Caco-2 (cell line): Measurements from ENCODE around the gene GABRB3. TPM values are rescaled to one million over a fixed set of nuclear protein-coding genes. Genes with fewer than 3 reads are reported as not detected.

Experiments used
- BruUV-seq: library from RNA; stranded (reverse); fragments of 400-500 nt; replicated peaks from 2 replicates; lab custom pipeline; 2021; lab: Mats Ljungman, UMichigan
- CTCF ChIA-PET: fragments of 300-600 bp; sonication (Branson Sonifier 250); formaldehyde crosslinking; loops from one replicate; lab custom pipeline; 2022; ENCODE audit warnings: antibody characterized with exemption; lab: Charles Lee
- POLR2A ChIA-PET: fragments of 300-600 bp; sonication (Branson Sonifier 250); formaldehyde crosslinking; loops from one replicate; lab custom pipeline; 2022; ENCODE audit warnings: antibody characterized with exemption; lab: Charles Lee
- DNase-seq, 2 experiments: peaks; one replicate each; pipeline versions ENCODE4 v3.0.0 to v3.0.0-alpha.2; 2020 to 2022
- H3K27me3 ChIP-seq: replicated peaks from 2 replicates; pipeline ENCODE4 v1.6.0; 2011; ENCODE audit warnings: low read length; ENCODE audit not compliant: control insufficient read depth, insufficient read depth
- H3K36me3 ChIP-seq: 2 replicates; pipeline ENCODE4 v1.5.1; 2011; ENCODE audit warnings: low read length; ENCODE audit not compliant: control insufficient read depth, insufficient read depth
- H3K4me1 ChIP-seq: fragments of 250-450 bp; sonication (Bioruptor Pico); 2 replicates; pipeline ENCODE4 v1.5.1; 2020; ENCODE audit warnings: mild to moderate bottlenecking
- H3K4me3 ChIP-seq: 2 replicates; pipeline ENCODE4 v1.5.1; 2011; ENCODE audit warnings: low read depth, mild to moderate bottlenecking, control low read depth, low read length
- H3K9me3 ChIP-seq: fragments of 250-450 bp; sonication (Bioruptor Pico); 2 replicates; pipeline ENCODE4 v1.5.1; 2020; ENCODE audit warnings: mild to moderate bottlenecking, moderate library complexity
- H3K27ac Mint-ChIP-seq: one replicate; pipeline ENCODE4 v1.8.0; 2022; ENCODE audit warnings: mixed read lengths; ENCODE audit not compliant: unreplicated experiment
- H3K27me3 Mint-ChIP-seq: one replicate; pipeline ENCODE4 v1.8.0; 2022; ENCODE audit warnings: mixed read lengths; ENCODE audit not compliant: insufficient read depth, unreplicated experiment
- H3K36me3 Mint-ChIP-seq: one replicate; pipeline ENCODE4 v1.8.0; 2022; ENCODE audit warnings: mild to moderate bottlenecking, mixed read lengths; ENCODE audit not compliant: insufficient read depth, unreplicated experiment
- H3K4me1 Mint-ChIP-seq: one replicate; pipeline ENCODE4 v1.8.0; 2022; ENCODE audit warnings: low read depth, mixed read lengths; ENCODE audit not compliant: unreplicated experiment
- H3K4me3 Mint-ChIP-seq: one replicate; pipeline ENCODE4 v1.8.0; 2022; ENCODE audit warnings: mild to moderate bottlenecking, moderate library complexity, mixed read lengths; ENCODE audit not compliant: unreplicated experiment
- H3K9me3 Mint-ChIP-seq: one replicate; pipeline ENCODE4 v1.8.0; 2022; ENCODE audit warnings: mixed read lengths; ENCODE audit not compliant: unreplicated experiment
- intact Hi-C: fragments of 100-400 bp; cut with micrococcal nuclease; formaldehyde crosslinking; loops from one replicate; pipeline ENCODE4 v1.10.0; 2022; ENCODE audit not compliant: unreplicated experiment
- total RNA-seq: library from RNA; stranded (reverse); gene quantifications from 2 replicates; pipeline ENCODE4 v1.2.3, GENCODE V29; 2022
- TF ChIP-seq, protein P1 (sequence below), 2 experiments: fragments of 200-600 bp in 1 of 2; IDR thresholded peaks; 1 replicate in 1 of 2; 2 replicates in 1 of 2; pipeline versions ENCODE4 v1.5.1 to v1.8.0; 2011 to 2022; ENCODE audit warnings: antibody characterized with exemption in 1 of 2, control low read depth in 1 of 2, inconsistent platforms in 1 of 2, low read depth in 1 of 2, low read length in 1 of 2, mild to moderate bottlenecking in 1 of 2, moderate library complexity in 1 of 2; ENCODE audit not compliant: insufficient read depth in 1 of 2, severe bottlenecking in 1 of 2, unreplicated experiment in 1 of 2

The GABRB3 gene
- total RNA-seq, 1 experiment from 2014 or later = not detected

DNA sequence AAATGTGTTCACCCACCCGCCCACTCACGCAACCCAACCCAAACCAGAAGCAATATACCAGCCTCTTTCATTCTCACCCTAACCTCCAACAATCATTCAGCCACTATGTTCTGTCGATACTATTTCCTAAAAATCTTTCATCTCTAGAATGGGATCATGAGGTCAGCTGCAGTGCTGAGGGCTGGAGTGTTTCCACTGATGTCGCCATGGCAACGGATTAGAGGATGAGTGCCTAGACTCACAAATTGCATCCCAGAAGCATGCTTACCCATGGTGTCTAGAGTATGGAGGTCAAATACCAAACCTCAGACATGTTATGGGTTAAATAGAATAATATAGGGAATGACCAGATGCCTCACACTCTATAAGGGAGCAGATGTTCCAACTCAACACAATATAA is 138.5 kb downstream of the GABRB3 start:
- peaks cover 7% of the 10 kb centered on the region for H3K4me1 Mint-ChIP-seq
- TF ChIP-seq, protein P1, sequence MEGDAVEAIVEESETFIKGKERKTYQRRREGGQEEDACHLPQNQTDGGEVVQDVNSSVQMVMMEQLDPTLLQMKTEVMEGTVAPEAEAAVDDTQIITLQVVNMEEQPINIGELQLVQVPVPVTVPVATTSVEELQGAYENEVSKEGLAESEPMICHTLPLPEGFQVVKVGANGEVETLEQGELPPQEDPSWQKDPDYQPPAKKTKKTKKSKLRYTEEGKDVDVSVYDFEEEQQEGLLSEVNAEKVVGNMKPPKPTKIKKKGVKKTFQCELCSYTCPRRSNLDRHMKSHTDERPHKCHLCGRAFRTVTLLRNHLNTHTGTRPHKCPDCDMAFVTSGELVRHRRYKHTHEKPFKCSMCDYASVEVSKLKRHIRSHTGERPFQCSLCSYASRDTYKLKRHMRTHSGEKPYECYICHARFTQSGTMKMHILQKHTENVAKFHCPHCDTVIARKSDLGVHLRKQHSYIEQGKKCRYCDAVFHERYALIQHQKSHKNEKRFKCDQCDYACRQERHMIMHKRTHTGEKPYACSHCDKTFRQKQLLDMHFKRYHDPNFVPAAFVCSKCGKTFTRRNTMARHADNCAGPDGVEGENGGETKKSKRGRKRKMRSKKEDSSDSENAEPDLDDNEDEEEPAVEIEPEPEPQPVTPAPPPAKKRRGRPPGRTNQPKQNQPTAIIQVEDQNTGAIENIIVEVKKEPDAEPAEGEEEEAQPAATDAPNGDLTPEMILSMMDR (IDR thresholded peaks at IDR 0.05; ENCODE audit: insufficient read depth in 1 of 2, low read depth in 1 of 2, low read length in 1 of 2, severe bottlenecking in 1 of 2, unreplicated experiment in 1 of 2) = no peak
- BruUV-seq = no TSS peak
- no peaks in the 10 kb centered on the region for H3K36me3 Mint-ChIP-seq
- H3K27me3 Mint-ChIP-seq = peaks cover 2% of the 10 kb centered on the region
- Histone ChIP-seq H3K27me3 (no peaks in the 10 kb centered on the region), H3K4me1 (no peaks in the 10 kb centered on the region), H3K36me3 (no peaks in the 10 kb centered on the region), H3K4me3 (no peak overlapping the region), H3K9me3 (no peaks in the 10 kb centered on the region)
- CTCF ChIA-PET = no interaction called here
- H3K27ac Mint-ChIP-seq = no peak overlapping the region
- peaks cover 18% of the 10 kb centered on the region for H3K9me3 Mint-ChIP-seq
- H3K4me3 Mint-ChIP-seq = no peak overlapping the region
- POLR2A ChIA-PET = no interaction called here
- intact Hi-C loops = no loop called here
- DNase-seq = no peak

DNA sequence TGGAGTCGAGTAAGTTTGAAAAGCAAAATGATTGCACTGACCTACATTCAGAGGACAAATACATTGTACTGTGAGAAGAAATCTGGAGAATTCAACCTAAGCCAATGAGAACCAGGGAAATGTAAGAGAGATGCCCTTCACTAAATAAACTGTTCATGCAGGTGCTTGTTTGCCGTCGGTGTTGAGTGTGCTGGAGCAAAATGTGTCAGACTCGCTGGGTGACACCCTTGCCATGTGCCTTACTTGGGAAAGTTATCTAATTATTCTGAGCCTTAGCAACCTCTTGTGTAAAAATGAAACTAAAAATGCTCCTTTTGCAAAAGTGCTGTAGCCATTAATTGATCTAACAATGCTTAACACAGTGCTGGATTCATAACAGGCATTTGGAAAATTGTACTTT is 140.4 kb downstream of the GABRB3 start:
- peaks cover 7% of the 10 kb centered on the region for H3K4me1 Mint-ChIP-seq

DNA sequence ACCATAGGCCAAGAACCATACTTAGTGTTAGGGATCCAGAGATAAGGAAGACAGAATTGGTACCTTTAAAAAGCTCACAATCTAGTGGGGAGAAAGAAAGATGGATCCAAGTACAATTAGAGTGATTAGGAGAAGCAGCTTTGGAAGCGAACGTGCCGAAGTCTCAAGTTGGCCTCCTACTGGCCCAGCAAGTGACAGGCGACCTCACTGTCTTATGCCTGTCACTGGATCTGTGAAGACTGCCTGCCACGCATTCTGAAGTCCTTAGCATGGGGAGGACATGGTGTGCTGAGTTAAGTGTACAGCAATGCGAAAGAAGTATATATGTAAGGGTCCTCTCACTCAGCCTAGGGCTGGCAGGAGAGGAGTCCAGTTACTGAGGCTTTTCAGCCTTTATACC is 141.0 kb downstream of the GABRB3 start:
- Mint-ChIP-seq H3K4me1 (peaks cover 7% of the 10 kb centered on the region), H3K9me3 (peaks cover 23% of the 10 kb centered on the region), H3K4me3 (no peak overlapping the region), H3K27ac (no peak overlapping the region), H3K27me3 (peaks cover 2% of the 10 kb centered on the region), H3K36me3 (no peaks in the 10 kb centered on the region)
- DNase-seq = no peak
- CTCF ChIA-PET = no interaction called here
- POLR2A ChIA-PET = no interaction called here
- Histone ChIP-seq H3K9me3 (0 out of 2 replicates have a peak, but pooled peaks cover 6% of the 10 kb centered on the region), H3K4me1 (no peaks in the 10 kb centered on the region), H3K4me3 (no peak overlapping the region), H3K27me3 (no peaks in the 10 kb centered on the region), H3K36me3 (no peaks in the 10 kb centered on the region)
- TF ChIP-seq, protein P1 (IDR thresholded peaks at IDR 0.05; ENCODE audit: insufficient read depth in 1 of 2, low read depth in 1 of 2, low read length in 1 of 2, severe bottlenecking in 1 of 2, unreplicated experiment in 1 of 2) = no peak
- intact Hi-C loops = no loop called here
- no TSS peak for BruUV-seq

More for the DNA sequence above, 140.4 kb downstream of the GABRB3 start:
- TF ChIP-seq, protein P1 (IDR thresholded peaks at IDR 0.05; ENCODE audit: insufficient read depth in 1 of 2, low read depth in 1 of 2, low read length in 1 of 2, severe bottlenecking in 1 of 2, unreplicated experiment in 1 of 2) = no peak
- DNase-seq = no peak
- Mint-ChIP-seq H3K9me3 (peaks cover 23% of the 10 kb centered on the region), H3K4me3 (no peak overlapping the region), H3K27me3 (peaks cover 2% of the 10 kb centered on the region), H3K27ac (no peak overlapping the region), H3K36me3 (no peaks in the 10 kb centered on the region)
- POLR2A ChIA-PET = no interaction called here
- H3K4me3 ChIP-seq = no peak overlapping the region
- no peaks in the 10 kb centered on the region for H3K4me1 ChIP-seq
- no peaks in the 10 kb centered on the region for H3K27me3 ChIP-seq
- H3K9me3 ChIP-seq = 0 out of 2 replicates have a peak, but pooled peaks cover 1% of the 10 kb centered on the region
- intact Hi-C loops = no loop called here
- CTCF ChIA-PET = no interaction called here
- no peaks in the 10 kb centered on the region for H3K36me3 ChIP-seq
- no TSS peak for BruUV-seq
